ENCODE measurements around the gene FOXA2. TPM values are rescaled to one million over a fixed set of nuclear protein-coding genes. Genes with fewer than 3 reads are reported as not detected.
"Not testable (repeated sequence)": the region's sequence is repeated elsewhere in the genome, so short reads cannot be mapped to it uniquely, and the experiment has no call there.

Gene FOXA2
- total RNA-seq = not detected

- Mint-ChIP-seq H3K36me3 (peaks cover 15 to 23% of the 10 kb centered on the region in 2 donors), H3K9me3 (peaks cover 0 to 9% of the 10 kb centered on the region in 2 donors), H3K27ac (no peak within 1 kb of the TSS)
- no peak for ATAC-seq
- DNase-seq (ENCODE audit: low spot score in 2 of 2) = no peak
Observed at GRCh38 chr20:22584522-22584921, at the start of gene FOXA2. Gene FOXA2 (minus strand): TSS chr20:22584572. CDS start chr20:22584278, 294 bp downstream.

DNA sequence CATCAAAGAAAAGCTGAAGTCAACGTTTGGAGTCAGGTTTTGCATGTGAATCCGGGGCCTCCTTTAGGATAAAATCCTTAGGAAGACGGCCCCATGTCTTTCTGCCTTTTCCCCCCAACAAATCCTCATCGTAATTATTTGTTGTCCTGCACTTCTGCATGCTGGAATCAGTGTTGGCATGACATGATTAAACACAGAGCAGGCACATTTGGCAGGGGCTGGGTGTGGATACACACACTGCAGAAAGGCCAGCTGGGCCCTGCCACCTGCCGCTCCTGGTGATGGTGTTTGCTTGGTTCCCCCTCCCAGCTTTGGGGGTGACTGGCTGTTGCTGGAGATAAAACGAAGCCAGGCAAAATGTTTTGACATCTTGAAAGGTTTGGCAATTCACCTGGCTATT lies 46.3 kb upstream of the FOXA2 start:
- no peak overlapping the region for H3K27ac Mint-ChIP-seq
- DNase-seq (ENCODE audit: low spot score in 2 of 2) (no peak), ATAC-seq (no peak)
- no peaks in the 10 kb centered on the region for H3K36me3 Mint-ChIP-seq
- H3K9me3 Mint-ChIP-seq = peaks cover 5 to 7% of the 10 kb centered on the region in 2 donors

- no peak overlapping the region for H3K27ac Mint-ChIP-seq
- no peaks in the 10 kb centered on the region for H3K36me3 Mint-ChIP-seq
- no peak for DNase-seq (ENCODE audit: low spot score in 2 of 2)
- H3K9me3 Mint-ChIP-seq = peaks cover 5 to 7% of the 10 kb centered on the region in 2 donors
- no peak for ATAC-seq
Observed at GRCh38 chr20:22629927-22630326, 45.6 kb upstream of the FOXA2 start.

DNA sequence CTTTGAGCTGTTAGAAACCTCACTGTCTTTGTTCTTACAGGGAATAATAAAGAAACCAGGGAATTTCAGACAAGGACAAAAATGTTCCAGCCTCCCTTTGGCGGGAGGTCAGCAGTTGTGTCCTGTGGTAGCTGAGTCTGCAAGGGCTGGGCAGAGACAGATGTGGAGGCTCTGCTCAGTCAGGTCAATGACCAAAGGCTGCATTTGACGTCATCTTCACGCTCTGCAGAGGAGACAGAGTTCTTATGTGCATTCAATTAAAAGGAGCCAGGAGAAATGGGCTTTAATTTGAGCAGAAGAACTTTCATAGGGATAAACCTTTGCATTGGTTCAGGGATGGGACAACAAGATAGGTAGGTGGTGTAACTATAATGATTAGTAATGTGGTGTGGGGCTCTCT lies 45.1 kb upstream of the FOXA2 start:
- Mint-ChIP-seq H3K27ac (no peak overlapping the region), H3K9me3 (peaks cover 5 to 7% of the 10 kb centered on the region in 2 donors), H3K36me3 (no peaks in the 10 kb centered on the region)
- DNase-seq (ENCODE audit: low spot score in 2 of 2) = no peak
- ATAC-seq = no peak

GRCh38 chr20:22626496-22626895 lies 42.1 kb upstream of the FOXA2 start:
- ATAC-seq (no peak), DNase-seq (ENCODE audit: low spot score in 2 of 2) (no peak)
- Mint-ChIP-seq H3K27ac (no peak overlapping the region), H3K9me3 (no peaks in the 10 kb centered on the region), H3K36me3 (no peaks in the 10 kb centered on the region)

- Mint-ChIP-seq H3K9me3 (peaks cover 0 to 5% of the 10 kb centered on the region in 2 donors), H3K27ac (no peak overlapping the region), H3K36me3 (no peaks in the 10 kb centered on the region)
- DNase-seq (ENCODE audit: low spot score in 2 of 2) (no peak), ATAC-seq (no peak)
Observed at GRCh38 chr20:22623211-22623610, 38.8 kb upstream of the FOXA2 start.

DNA sequence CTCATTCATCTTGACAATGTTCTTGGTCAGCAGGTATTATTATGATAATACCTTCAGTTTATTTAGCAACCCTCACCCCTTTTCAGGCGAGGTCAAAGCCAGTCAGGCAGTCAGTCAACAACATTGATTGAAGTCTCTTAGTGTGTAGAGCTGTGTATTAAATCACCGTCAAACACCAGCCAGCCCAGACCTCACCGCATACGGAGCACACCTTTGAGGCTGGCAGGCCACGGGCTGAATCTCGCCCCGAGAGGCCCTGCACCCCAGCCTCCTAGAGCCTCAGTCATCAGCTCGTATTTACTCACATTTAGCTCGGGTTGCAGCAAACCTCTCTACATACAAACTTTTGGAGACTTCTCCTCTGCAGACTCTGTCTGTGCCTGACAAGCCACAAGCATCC lies 36.0 kb upstream of the FOXA2 start:
- Mint-ChIP-seq H3K9me3 (peaks cover 5 to 9% of the 10 kb centered on the region in 2 donors), H3K27ac (no peak overlapping the region), H3K36me3 (no peaks in the 10 kb centered on the region)
- DNase-seq (ENCODE audit: low spot score in 2 of 2) (no peak), ATAC-seq (no peak)

GRCh38 chr20:22619806-22620205 lies 35.4 kb upstream of the FOXA2 start:
- no peak for ATAC-seq

GRCh38 chr20:22619272-22619671 lies 34.9 kb upstream of the FOXA2 start:
- no peaks in the 10 kb centered on the region for H3K36me3 Mint-ChIP-seq
- H3K9me3 Mint-ChIP-seq = peaks cover 5 to 9% of the 10 kb centered on the region in 2 donors
- ATAC-seq = no peak
- no peak for DNase-seq (ENCODE audit: low spot score in 2 of 2)
- no peak overlapping the region for H3K27ac Mint-ChIP-seq

More at GRCh38 chr20:22619806-22620205, 35.4 kb upstream of the FOXA2 start:
- Mint-ChIP-seq H3K9me3 (peaks cover 5 to 9% of the 10 kb centered on the region in 2 donors), H3K27ac (no peak overlapping the region), H3K36me3 (no peaks in the 10 kb centered on the region)
- no peak for DNase-seq (ENCODE audit: low spot score in 2 of 2)

GRCh38 chr20:22617160-22617559 lies 32.8 kb upstream of the FOXA2 start:
- peaks cover 5 to 9% of the 10 kb centered on the region in 2 donors for H3K9me3 Mint-ChIP-seq

DNA sequence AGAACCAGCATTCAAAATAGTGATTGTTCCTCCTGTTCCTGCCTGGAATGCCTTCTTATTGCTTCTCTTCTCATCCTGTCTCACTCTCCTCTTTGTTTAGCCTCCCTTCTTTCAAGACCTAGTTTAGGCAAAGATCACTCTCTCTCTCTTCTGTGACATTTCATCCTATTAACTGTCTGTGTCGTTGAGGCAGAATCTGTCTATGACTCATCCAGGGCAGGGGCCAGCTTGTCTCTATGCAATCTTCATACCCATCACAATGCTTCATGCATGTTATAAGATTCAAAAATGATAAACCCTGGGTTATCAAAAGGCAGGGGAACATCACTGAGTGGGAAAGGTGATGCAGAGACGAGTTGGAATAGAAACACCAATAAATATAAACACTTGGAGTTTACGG lies 32.2 kb upstream of the FOXA2 start:
- no peak for DNase-seq (ENCODE audit: low spot score in 2 of 2)
- no peaks in the 10 kb centered on the region for H3K36me3 Mint-ChIP-seq
- H3K27ac Mint-ChIP-seq = no peak overlapping the region
- peaks cover 5 to 9% of the 10 kb centered on the region in 2 donors for H3K9me3 Mint-ChIP-seq
- no peak for ATAC-seq

More at GRCh38 chr20:22617160-22617559, 32.8 kb upstream of the FOXA2 start:
- no peak overlapping the region for H3K27ac Mint-ChIP-seq
- ATAC-seq = no peak
- no peak for DNase-seq (ENCODE audit: low spot score in 2 of 2)
- H3K36me3 Mint-ChIP-seq = no peaks in the 10 kb centered on the region

DNA sequence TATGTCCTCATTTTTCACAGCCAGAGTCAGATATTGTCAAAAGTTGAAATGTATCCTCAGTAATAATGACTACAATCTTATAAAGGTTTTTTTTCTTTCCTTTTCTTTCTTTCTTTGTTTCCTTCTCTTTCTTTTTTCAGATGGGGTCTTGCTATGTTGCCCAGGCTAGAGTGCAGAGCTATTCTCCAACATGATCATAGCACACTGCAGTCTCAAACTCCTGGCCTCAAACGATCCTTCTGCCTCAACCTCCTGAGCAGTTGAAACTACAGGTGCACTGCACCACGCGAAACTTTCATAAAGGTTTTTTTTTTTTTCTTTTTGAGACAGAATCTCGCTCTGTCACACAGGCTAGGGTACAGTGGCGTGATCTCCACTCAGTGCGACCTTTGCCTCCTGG lies 31.1 kb upstream of the FOXA2 start:
- no peak overlapping the region for H3K27ac Mint-ChIP-seq
- peaks cover 5 to 12% of the 10 kb centered on the region in 2 donors for H3K9me3 Mint-ChIP-seq
- ATAC-seq = no peak
- no peaks in the 10 kb centered on the region for H3K36me3 Mint-ChIP-seq
- no peak for DNase-seq (ENCODE audit: low spot score in 2 of 2)

GRCh38 chr20:22611636-22612035 lies 27.3 kb upstream of the FOXA2 start:
- Mint-ChIP-seq H3K36me3 (no peaks in the 10 kb centered on the region), H3K9me3 (peaks cover 0 to 6% of the 10 kb centered on the region in 2 donors), H3K27ac (no peak overlapping the region)
- DNase-seq (ENCODE audit: low spot score in 2 of 2) (no peak), ATAC-seq (no peak)

- ATAC-seq = no peak
- Mint-ChIP-seq H3K9me3 (peaks cover 4 to 12% of the 10 kb centered on the region in 2 donors), H3K27ac (no peak overlapping the region), H3K36me3 (no peaks in the 10 kb centered on the region)
- no peak for DNase-seq (ENCODE audit: low spot score in 2 of 2)
Observed at GRCh38 chr20:22607695-22608094, 23.3 kb upstream of the FOXA2 start.

- Mint-ChIP-seq H3K9me3 (peaks cover 7 to 9% of the 10 kb centered on the region in 2 donors), H3K27ac (no peak overlapping the region), H3K36me3 (no peaks in the 10 kb centered on the region)
- no peak for ATAC-seq
- DNase-seq (ENCODE audit: low spot score in 2 of 2) = no peak
Observed at GRCh38 chr20:22604815-22605214, 20.4 kb upstream of the FOXA2 start.

GRCh38 chr20:22601361-22602141 lies 17.2 kb upstream of the FOXA2 start:
- H3K36me3 Mint-ChIP-seq = no peaks in the 10 kb centered on the region
- peaks cover 7 to 9% of the 10 kb centered on the region in 2 donors for H3K9me3 Mint-ChIP-seq
- DNase-seq (ENCODE audit: low spot score in 2 of 2) (no peak), ATAC-seq (no peak)
- H3K27ac Mint-ChIP-seq = no peak overlapping the region

DNA sequence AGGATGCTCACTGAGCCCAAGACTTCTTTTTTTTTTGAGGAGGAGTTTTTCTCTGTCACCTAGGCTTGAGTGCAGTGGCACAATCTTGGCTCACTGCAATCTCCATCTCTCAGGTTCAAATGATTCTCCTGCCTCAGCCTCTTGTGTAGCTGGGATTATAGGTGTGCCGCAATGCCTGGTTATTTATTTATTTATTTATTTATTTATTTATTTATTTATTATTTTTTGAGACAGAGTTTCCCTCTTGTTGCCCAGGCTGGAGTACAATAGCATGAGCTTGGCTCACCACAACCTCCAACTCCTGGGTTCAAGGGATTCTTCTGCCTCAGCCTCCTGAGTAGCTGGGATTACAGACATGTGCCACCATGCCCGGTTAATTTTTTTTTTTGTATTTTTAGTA lies 14.9 kb upstream of the FOXA2 start:
- not testable (repeated sequence) for ATAC-seq

GRCh38 chr20:22597303-22597702 lies 12.9 kb upstream of the FOXA2 start:
- Mint-ChIP-seq H3K36me3 (no peaks in the 10 kb centered on the region), H3K9me3 (peaks cover 3 to 4% of the 10 kb centered on the region in 2 donors), H3K27ac (no peak overlapping the region)
- ATAC-seq = no peak
- DNase-seq (ENCODE audit: low spot score in 2 of 2) = no peak

More for the DNA sequence above, 14.9 kb upstream of the FOXA2 start:
- not testable (repeated sequence) for H3K27ac Mint-ChIP-seq; H3K36me3 Mint-ChIP-seq; H3K9me3 Mint-ChIP-seq; DNase-seq (ENCODE audit: low spot score in 2 of 2)
